ENCODE results near the gene IMPDH1. TPM values are rescaled to one million over a fixed set of nuclear protein-coding genes. Genes with fewer than 3 reads are reported as not detected.

The IMPDH1 gene
- total and polyA plus RNA-seq, 2 donors from 2014 or later, result 20.9 to 40.3 TPM

- H3K36me3 ChIP-seq (ENCODE audit: control insufficient read depth in 2 of 3, insufficient read depth in 3 of 3, low read length in 3 of 3), result no peaks in the 10 kb centered on the region
- no peak for FAIRE-seq
- H3K9me3 ChIP-seq (ENCODE audit: control insufficient read depth in 2 of 3, insufficient read depth in 1 of 3, low read length in 3 of 3), result no peaks in the 10 kb centered on the region
- H3K27ac ChIP-seq (ENCODE audit: low read depth in 2 of 2, low read length in 2 of 2), result no peak overlapping the region
- H3K27me3 ChIP-seq (ENCODE audit: control insufficient read depth, insufficient read depth, low read length), result no peaks in the 10 kb centered on the region
- no peak overlapping the region for H3K4me3 ChIP-seq (ENCODE audit: low read length in 3 of 3)
- H3K9ac ChIP-seq (ENCODE audit: low read length in 3 of 3), result no peak overlapping the region
- no peak for TF ChIP-seq CTCF (IDR thresholded peaks at IDR 0.05; ENCODE audit: borderline replicate concordance, extremely low read depth, insufficient read depth)
- DNase-seq, result no peak
- no peaks in the 10 kb centered on the region for H3K4me1 ChIP-seq (ENCODE audit: control insufficient read depth in 2 of 3, insufficient read depth in 2 of 3, low read depth in 1 of 3, low read length in 3 of 3)
- intact Hi-C loops (cut with DNase I), result no loop called here
These were observed 33.7 kb downstream of the IMPDH1 start for GRCh38 chr7:128376077-128376476.

GRCh38 chr7:128374041-128374440 lies 35.7 kb downstream of the IMPDH1 start:
- TF ChIP-seq CTCF (IDR thresholded peaks at IDR 0.05; ENCODE audit: borderline replicate concordance, extremely low read depth, insufficient read depth), result no peak
- Histone ChIP-seq H3K9me3 (ENCODE audit: control insufficient read depth in 2 of 3, insufficient read depth in 1 of 3, low read length in 3 of 3) (no peaks in the 10 kb centered on the region), H3K9ac (ENCODE audit: low read length in 3 of 3) (no peak overlapping the region), H3K27ac (ENCODE audit: low read depth in 2 of 2, low read length in 2 of 2) (no peak overlapping the region), H3K36me3 (ENCODE audit: control insufficient read depth in 2 of 3, insufficient read depth in 3 of 3, low read length in 3 of 3) (no peaks in the 10 kb centered on the region), H3K27me3 (ENCODE audit: control insufficient read depth, insufficient read depth, low read length) (no peaks in the 10 kb centered on the region), H3K4me3 (ENCODE audit: low read length in 3 of 3) (no peak overlapping the region), H3K4me1 (ENCODE audit: control insufficient read depth in 2 of 3, insufficient read depth in 2 of 3, low read depth in 1 of 3, low read length in 3 of 3) (no peaks in the 10 kb centered on the region)
- DNase-seq (no peak), FAIRE-seq (no peak)
- intact Hi-C loops (cut with DNase I), result no loop called here

GRCh38 chr7:128373606-128374005 lies 36.2 kb downstream of the IMPDH1 start:
- no peak overlapping the region for H3K27ac ChIP-seq (ENCODE audit: low read depth in 2 of 2, low read length in 2 of 2)
- H3K27me3 ChIP-seq (ENCODE audit: control insufficient read depth, insufficient read depth, low read length), result no peaks in the 10 kb centered on the region
- H3K4me1 ChIP-seq (ENCODE audit: control insufficient read depth in 2 of 3, insufficient read depth in 2 of 3, low read depth in 1 of 3, low read length in 3 of 3), result no peaks in the 10 kb centered on the region
- DNase-seq (no peak), FAIRE-seq (no peak)
- no peak for TF ChIP-seq CTCF (IDR thresholded peaks at IDR 0.05; ENCODE audit: borderline replicate concordance, extremely low read depth, insufficient read depth)
- H3K36me3 ChIP-seq (ENCODE audit: control insufficient read depth in 2 of 3, insufficient read depth in 3 of 3, low read length in 3 of 3), result no peaks in the 10 kb centered on the region
- H3K9ac ChIP-seq (ENCODE audit: low read length in 3 of 3), result no peak overlapping the region
- intact Hi-C loops (cut with DNase I), result no loop called here
- no peak overlapping the region for H3K4me3 ChIP-seq (ENCODE audit: low read length in 3 of 3)
- no peaks in the 10 kb centered on the region for H3K9me3 ChIP-seq (ENCODE audit: control insufficient read depth in 2 of 3, insufficient read depth in 1 of 3, low read length in 3 of 3)

- Histone ChIP-seq H3K27ac (ENCODE audit: low read depth in 2 of 2, low read length in 2 of 2) (no peak overlapping the region), H3K9me3 (ENCODE audit: control insufficient read depth in 2 of 3, insufficient read depth in 1 of 3, low read length in 3 of 3) (no peaks in the 10 kb centered on the region), H3K27me3 (ENCODE audit: control insufficient read depth, insufficient read depth, low read length) (peaks cover 5% of the 10 kb centered on the region), H3K4me3 (ENCODE audit: low read length in 3 of 3) (no peak overlapping the region), H3K9ac (ENCODE audit: low read length in 3 of 3) (no peak overlapping the region), H3K4me1 (ENCODE audit: control insufficient read depth in 2 of 3, insufficient read depth in 2 of 3, low read depth in 1 of 3, low read length in 3 of 3) (no peaks in the 10 kb centered on the region), H3K36me3 (ENCODE audit: control insufficient read depth in 2 of 3, insufficient read depth in 3 of 3, low read length in 3 of 3) (no peaks in the 10 kb centered on the region)
- no peak for TF ChIP-seq CTCF (IDR thresholded peaks at IDR 0.05; ENCODE audit: borderline replicate concordance, extremely low read depth, insufficient read depth)
- intact Hi-C loops (cut with DNase I), result no loop called here
- DNase-seq (no peak), FAIRE-seq (no peak)
These were observed 39.3 kb downstream of the IMPDH1 start for GRCh38 chr7:128370491-128370890.
